ENCODE measurements around the gene TRIM17.

Gene TRIM17

DNA sequence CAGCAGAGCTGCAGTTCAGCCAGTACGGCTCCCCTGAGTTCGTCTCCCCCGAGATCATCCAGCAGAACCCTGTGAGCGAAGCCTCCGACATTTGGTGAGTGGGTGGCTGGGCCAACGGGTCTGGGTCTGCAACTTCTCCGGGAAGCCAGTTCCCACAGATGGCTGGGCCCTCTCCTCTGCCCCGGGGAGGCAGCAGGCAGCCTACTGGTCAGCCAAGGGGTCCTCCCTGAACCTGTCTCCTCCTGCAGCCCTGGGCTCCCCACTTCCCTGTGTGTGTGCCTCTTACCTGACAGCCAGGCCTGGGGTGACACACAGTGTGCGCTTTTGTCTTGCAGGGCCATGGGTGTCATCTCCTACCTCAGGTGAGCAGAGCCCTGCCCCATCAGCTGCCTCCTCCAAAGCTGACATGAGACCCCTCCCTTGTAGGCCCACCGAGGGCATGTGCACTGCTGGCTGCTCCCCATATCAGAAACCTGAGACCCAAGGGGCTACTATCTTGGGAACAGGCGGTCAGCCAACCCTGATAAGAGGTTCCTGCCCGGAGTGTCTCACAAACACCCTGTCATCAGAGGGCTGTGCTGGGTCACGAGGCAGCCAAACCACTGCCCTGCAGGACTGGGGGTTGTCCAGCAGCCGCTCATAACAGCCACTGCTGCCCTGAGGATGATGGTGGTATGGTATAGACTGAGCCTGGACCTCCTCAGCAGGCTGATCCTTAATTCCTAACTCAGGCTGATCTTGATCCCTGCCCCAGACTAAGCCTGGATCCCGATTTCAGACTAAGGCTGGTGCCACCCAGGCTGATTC lies 47.7 kb downstream of the TRIM17 start:
- DNase-seq (ENCODE audit: low read depth): no peak
- H3K4me3 ChIP-seq (ENCODE audit: low read depth, low read length): no peak overlapping the region
- TF ChIP-seq CTCF (IDR thresholded peaks at IDR 0.05; ENCODE audit: low read depth, low read length) (no peak), MYC (IDR thresholded peaks at IDR 0.05; ENCODE audit: low read depth, low read length) (no peak), POLR2A (IDR thresholded peaks at IDR 0.05; ENCODE audit: extremely low read depth, insufficient read length) (no peak)
- TF ChIP-seq, protein P1, sequence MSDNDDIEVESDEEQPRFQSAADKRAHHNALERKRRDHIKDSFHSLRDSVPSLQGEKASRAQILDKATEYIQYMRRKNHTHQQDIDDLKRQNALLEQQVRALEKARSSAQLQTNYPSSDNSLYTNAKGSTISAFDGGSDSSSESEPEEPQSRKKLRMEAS (IDR thresholded peaks at IDR 0.05; ENCODE audit: low read depth, low read length): no peak

GRCh38 chr1:228367798-228368791 lies 48.6 kb downstream of the TRIM17 start:
- no peak overlapping the region for H3K4me3 ChIP-seq (ENCODE audit: low read depth, low read length)
- peak; percentile 28 for DNase-seq (ENCODE audit: low read depth)
- TF ChIP-seq CTCF (IDR thresholded peaks at IDR 0.05; ENCODE audit: low read depth, low read length): no peak
- TF ChIP-seq, protein P1 (IDR thresholded peaks at IDR 0.05; ENCODE audit: low read depth, low read length): no peak
- no peak for TF ChIP-seq MYC (IDR thresholded peaks at IDR 0.05; ENCODE audit: low read depth, low read length)
- no peak for TF ChIP-seq POLR2A (IDR thresholded peaks at IDR 0.05; ENCODE audit: extremely low read depth, insufficient read length)

DNA sequence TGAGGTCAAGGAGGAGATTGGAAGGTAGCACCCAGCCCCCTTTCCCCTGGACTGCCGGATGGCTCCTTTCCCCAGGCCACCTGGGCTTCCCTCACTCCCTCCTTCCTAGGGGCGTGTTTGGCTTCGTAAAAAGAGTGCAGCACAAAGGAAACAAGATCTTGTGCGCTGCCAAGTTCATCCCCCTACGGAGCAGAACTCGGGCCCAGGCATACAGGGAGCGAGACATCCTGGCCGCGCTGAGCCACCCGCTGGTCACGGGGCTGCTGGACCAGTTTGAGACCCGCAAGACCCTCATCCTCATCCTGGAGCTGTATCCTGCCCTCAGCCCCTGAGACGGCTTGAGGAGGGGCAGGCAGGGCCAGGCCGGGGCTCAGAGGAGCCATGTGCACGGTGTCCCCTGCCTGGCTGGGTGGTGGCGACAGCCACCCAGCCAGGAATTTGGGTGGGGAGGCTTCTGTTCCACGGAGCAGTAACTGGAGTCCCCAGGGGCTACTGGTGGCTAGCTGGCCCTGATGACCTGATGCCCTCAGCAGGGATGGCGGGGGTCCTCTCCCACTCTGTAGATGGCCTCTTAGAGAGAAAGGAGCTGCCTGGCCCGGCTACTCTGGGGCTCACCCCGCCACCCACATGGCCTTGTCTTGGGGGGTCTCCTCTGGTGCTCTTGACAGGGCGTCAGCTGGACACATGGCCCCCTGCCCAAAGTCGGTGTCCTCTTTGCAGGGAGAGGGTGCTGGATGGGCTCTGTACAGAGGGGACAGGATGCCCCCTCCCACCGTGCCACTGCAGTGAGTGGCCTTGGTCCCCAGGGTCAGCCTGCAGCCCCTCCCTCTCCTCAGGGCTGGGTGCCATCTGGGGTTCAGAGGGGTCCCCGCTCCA lies 49.6 kb downstream of the TRIM17 start:
- TF ChIP-seq, protein P1 (IDR thresholded peaks at IDR 0.05; ENCODE audit: low read depth, low read length): no peak
- TF ChIP-seq CTCF (IDR thresholded peaks at IDR 0.05; ENCODE audit: low read depth, low read length) (no peak), POLR2A (IDR thresholded peaks at IDR 0.05; ENCODE audit: extremely low read depth, insufficient read length) (no peak), MYC (IDR thresholded peaks at IDR 0.05; ENCODE audit: low read depth, low read length) (no peak)
- no peak overlapping the region for H3K4me3 ChIP-seq (ENCODE audit: low read depth, low read length)
- DNase-seq (ENCODE audit: low read depth): no peak

- H3K4me3 ChIP-seq (ENCODE audit: low read depth, low read length): no peak overlapping the region
- no peak for DNase-seq (ENCODE audit: low read depth)
- TF ChIP-seq CTCF (IDR thresholded peaks at IDR 0.05; ENCODE audit: low read depth, low read length) (no peak), POLR2A (IDR thresholded peaks at IDR 0.05; ENCODE audit: extremely low read depth, insufficient read length) (no peak), MYC (IDR thresholded peaks at IDR 0.05; ENCODE audit: low read depth, low read length) (no peak)
- TF ChIP-seq, protein P1 (IDR thresholded peaks at IDR 0.05; ENCODE audit: low read depth, low read length): no peak
Measured at GRCh38 chr1:228366062-228366865, 50.4 kb downstream of the TRIM17 start.

Data from NB4 (cell line).